Bone marrow (tissue), 2 donors: ENCODE measurements around the gene RPS15A.

Experiments used
- DNase-seq, 2 donors: peaks; one replicate each; lab custom pipeline; 2025; lab: John Stamatoyannopoulos, UW

The RPS15A gene

GRCh38 chr16:18789850-18790706 lies at the start of gene RPS15A:
RPS15A (minus strand) TSS chr16:18790334; CDS start chr16:18789113, 1,221 bp downstream.
- peak; percentile 75 to 95 for DNase-seq

GRCh38 chr16:18839555-18839954 lies 49.4 kb upstream of the RPS15A start:
- no peak for DNase-seq

GRCh38 chr16:18836702-18837101 lies 46.6 kb upstream of the RPS15A start:
- DNase-seq = no peak

GRCh38 chr16:18834864-18835263 lies 44.7 kb upstream of the RPS15A start:
- DNase-seq = no peak

- DNase-seq = no peak
These were observed 43.8 kb upstream of the RPS15A start for GRCh38 chr16:18833707-18834505.

GRCh38 chr16:18832613-18833012 lies 42.5 kb upstream of the RPS15A start:
- DNase-seq = no peak

- no peak for DNase-seq
These were observed 41.9 kb upstream of the RPS15A start for GRCh38 chr16:18832006-18832405.

GRCh38 chr16:18829251-18829650 lies 39.1 kb upstream of the RPS15A start:
- DNase-seq = no peak

GRCh38 chr16:18827890-18828289 lies 37.8 kb upstream of the RPS15A start:
- DNase-seq = no peak

GRCh38 chr16:18816286-18816685 lies 26.2 kb upstream of the RPS15A start:
- no peak for DNase-seq

GRCh38 chr16:18811925-18812324 lies 21.8 kb upstream of the RPS15A start:
- DNase-seq = no peak

GRCh38 chr16:18809165-18809564 lies 19.0 kb upstream of the RPS15A start:
- no peak for DNase-seq

GRCh38 chr16:18805257-18805773 lies 15.2 kb upstream of the RPS15A start:
- no peak for DNase-seq

- DNase-seq = no peak
These were observed 14.4 kb upstream of the RPS15A start for GRCh38 chr16:18804540-18804939.

- DNase-seq = peak in 1 of 2 donors; percentile 37
These were observed 13.7 kb upstream of the RPS15A start for GRCh38 chr16:18803569-18804462.

GRCh38 chr16:18802767-18803343 lies 12.7 kb upstream of the RPS15A start:
- DNase-seq = no peak

- DNase-seq = peak; percentile 87 to 99
These were observed 11.2 kb upstream of the RPS15A start, which contains the start of gene ARL6IP1 for GRCh38 chr16:18801145-18801972. ARL6IP1 (minus strand) TSS chr16:18801549; CDS start chr16:18801466, 83 bp downstream.

GRCh38 chr16:18800775-18801144 lies 10.6 kb upstream of the RPS15A start:
- DNase-seq = no peak

GRCh38 chr16:18800293-18800692 lies 10.2 kb upstream of the RPS15A start:
- no peak for DNase-seq

GRCh38 chr16:18799500-18799899 lies 9.4 kb upstream of the RPS15A start:
- no peak for DNase-seq
